Thymus (tissue), 14 donors: ENCODE measurements around the gene OSGEPL1. TPM values are rescaled to one million over a fixed set of nuclear protein-coding genes. Genes with fewer than 3 reads are reported as not detected.

ENCODE experiments used
- DNase-seq, 9 donors: peaks; one replicate each; pipeline ENCODE4 v3.0.0-alpha.2; 2013; ENCODE audit warnings: low spot score in 9 of 9, low read depth in 6 of 9, missing footprints in 1 of 9
- H3K27ac ChIP-seq, 2 donors: one replicate each; pipeline ENCODE4 v1.5.1; 2013; ENCODE audit warnings: control low read depth in 1 of 2, low read depth in 1 of 2, low read length in 1 of 2, mild to moderate bottlenecking in 1 of 2, moderate library complexity in 1 of 2
- H3K27me3 ChIP-seq, 2 donors: one replicate each; pipeline ENCODE4 v1.5.1; 2013; ENCODE audit warnings: low read length in 1 of 2; ENCODE audit not compliant: control insufficient read depth in 2 of 2, insufficient read depth in 1 of 2
- H3K36me3 ChIP-seq, 2 donors: one replicate each; pipeline ENCODE4 v1.5.1; 2013; ENCODE audit warnings: low read length in 1 of 2, mild to moderate bottlenecking in 1 of 2, moderate library complexity in 1 of 2; ENCODE audit not compliant: control insufficient read depth in 2 of 2, insufficient read depth in 2 of 2
- H3K4me1 ChIP-seq, 2 donors: one replicate each; pipeline ENCODE4 v1.5.1; 2013; ENCODE audit warnings: low read length in 2 of 2; ENCODE audit not compliant: control insufficient read depth in 2 of 2, insufficient read depth in 2 of 2
- H3K4me3 ChIP-seq, 2 donors: one replicate each; pipeline ENCODE4 v1.5.1; 2013; ENCODE audit warnings: low read length in 2 of 2, control low read depth in 1 of 2, mild to moderate bottlenecking in 1 of 2
- H3K9me3 ChIP-seq, 2 donors: one replicate each; pipeline ENCODE4 v1.5.1; 2013; ENCODE audit warnings: low read length in 1 of 2, mild to moderate bottlenecking in 1 of 2; ENCODE audit not compliant: control insufficient read depth in 2 of 2, insufficient read depth in 1 of 2
- WGBS: extraction: QIAGEN DNeasy Blood & Tissue Kit; methylation state at CpG from one replicate; pipeline ENCODE4 v1.1.7; 2013; 5-methylcytosine and 5-hydroxymethylcytosine counted together
- long read RNA-seq, 10 donors: transcript quantifications; one replicate each; lab custom pipeline, GENCODE V29; 2026
- polyA plus RNA-seq: library from polyadenylated mRNA; stranded (reverse); fragments of 200-250 nt; gene quantifications from one replicate; pipeline ENCODE4 v1.2.3, GENCODE V29; 2013
- total RNA-seq: library from RNA; stranded (reverse); fragments of 120-200 nt; gene quantifications from one replicate; pipeline ENCODE4 v1.2.4, GENCODE V29; 2013
- donor health status: healthy.

The OSGEPL1 gene, protein sequence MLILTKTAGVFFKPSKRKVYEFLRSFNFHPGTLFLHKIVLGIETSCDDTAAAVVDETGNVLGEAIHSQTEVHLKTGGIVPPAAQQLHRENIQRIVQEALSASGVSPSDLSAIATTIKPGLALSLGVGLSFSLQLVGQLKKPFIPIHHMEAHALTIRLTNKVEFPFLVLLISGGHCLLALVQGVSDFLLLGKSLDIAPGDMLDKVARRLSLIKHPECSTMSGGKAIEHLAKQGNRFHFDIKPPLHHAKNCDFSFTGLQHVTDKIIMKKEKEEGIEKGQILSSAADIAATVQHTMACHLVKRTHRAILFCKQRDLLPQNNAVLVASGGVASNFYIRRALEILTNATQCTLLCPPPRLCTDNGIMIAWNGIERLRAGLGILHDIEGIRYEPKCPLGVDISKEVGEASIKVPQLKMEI
- 11.0 TPM for total RNA-seq
- 8.9 TPM for polyA plus RNA-seq
- long read RNA-seq, donor 1, partial matches to known transcripts = 0 of 1 reads
- long read RNA-seq, donor 1, other reads (novel, unspliced or antisense) = 0 of 1 reads
- long read RNA-seq, donor 2, partial matches to known transcripts = 10 of 10 reads
- long read RNA-seq, donor 2, other reads (novel, unspliced or antisense) = 0 of 10 reads
- long read RNA-seq, donor 3 = 0 reads
- long read RNA-seq, donor 4, partial matches to known transcripts = 0 of 1 reads
- long read RNA-seq, donor 4, other reads (novel, unspliced or antisense) = 0 of 1 reads
- long read RNA-seq, donor 5, partial matches to known transcripts = 13 of 14 reads
- long read RNA-seq, donor 5, other reads (novel, unspliced or antisense) = 0 of 14 reads
- long read RNA-seq, donor 6, partial matches to known transcripts = 5 of 5 reads
- long read RNA-seq, donor 6, other reads (novel, unspliced or antisense) = 0 of 5 reads
- long read RNA-seq, donor 7, partial matches to known transcripts = 0 of 1 reads
- long read RNA-seq, donor 7, other reads (novel, unspliced or antisense) = 0 of 1 reads
- long read RNA-seq, donor 8, partial matches to known transcripts = 0 of 1 reads
- long read RNA-seq, donor 8, other reads (novel, unspliced or antisense) = 0 of 1 reads
- long read RNA-seq, donor 9, partial matches to known transcripts = 8 of 8 reads
- long read RNA-seq, donor 9, other reads (novel, unspliced or antisense) = 0 of 8 reads
- long read RNA-seq, donor 10, partial matches to known transcripts = 0 of 1 reads
- long read RNA-seq, donor 10, other reads (novel, unspliced or antisense) = 0 of 1 reads

DNA sequence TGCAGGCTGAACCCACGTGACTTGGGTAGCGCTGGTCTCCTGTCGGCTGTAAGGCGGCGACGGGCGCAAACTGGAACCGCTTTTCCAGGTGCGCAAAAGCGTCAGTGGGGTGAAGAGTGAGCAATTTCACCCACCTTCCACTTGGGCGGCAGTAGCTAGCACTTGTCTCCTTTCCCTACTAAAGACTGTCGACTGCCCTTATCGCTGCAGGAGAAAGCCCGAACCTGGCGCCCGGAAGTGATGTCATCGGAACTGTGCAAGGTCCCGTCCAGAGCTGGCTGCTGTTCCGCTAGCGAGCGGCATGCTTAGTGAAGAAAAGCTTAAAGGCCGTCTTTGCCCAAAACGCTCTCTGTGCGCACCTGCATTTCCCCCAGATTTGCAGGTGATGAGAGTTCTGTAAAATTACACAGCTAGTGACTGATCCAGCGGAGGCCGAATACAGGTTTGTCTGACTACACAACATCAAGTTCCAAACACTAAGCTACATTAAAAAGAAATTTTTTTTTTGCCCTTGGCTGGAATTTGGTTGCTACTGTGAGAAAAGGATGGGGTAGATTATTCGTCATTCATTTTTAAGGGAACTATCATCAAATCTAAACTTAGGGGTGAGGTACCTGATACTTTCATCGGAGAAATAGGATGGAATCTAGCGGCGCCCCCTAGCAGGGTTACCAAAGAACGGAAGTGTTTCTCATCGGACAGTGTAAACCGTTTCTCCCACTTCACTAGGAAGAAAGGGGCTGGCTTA lies at the start of gene OSGEPL1:
Gene OSGEPL1, minus strand, starts transcription at position 242 of the 748 bp plus-strand sequence. CDS start 1,152 bp downstream, outside the sequence.
- Histone ChIP-seq H3K4me3 (peak within 1 kb of the TSS; percentile 90 to 91), H3K27me3 (no peaks in the 10 kb centered on the region), H3K27ac (peak within 1 kb of the TSS; percentile 95 to 99), H3K36me3 (peaks cover 0 to 7% of the 10 kb centered on the region in 2 donors), H3K4me1 (peaks cover 2% of the 10 kb centered on the region in 2 donors), H3K9me3 (no peaks in the 10 kb centered on the region)
- DNase-seq = peak; percentile 89 to 98 (median 94)
- under 1% methylated on average over 33 of the region's 33 CpGs for WGBS

DNA sequence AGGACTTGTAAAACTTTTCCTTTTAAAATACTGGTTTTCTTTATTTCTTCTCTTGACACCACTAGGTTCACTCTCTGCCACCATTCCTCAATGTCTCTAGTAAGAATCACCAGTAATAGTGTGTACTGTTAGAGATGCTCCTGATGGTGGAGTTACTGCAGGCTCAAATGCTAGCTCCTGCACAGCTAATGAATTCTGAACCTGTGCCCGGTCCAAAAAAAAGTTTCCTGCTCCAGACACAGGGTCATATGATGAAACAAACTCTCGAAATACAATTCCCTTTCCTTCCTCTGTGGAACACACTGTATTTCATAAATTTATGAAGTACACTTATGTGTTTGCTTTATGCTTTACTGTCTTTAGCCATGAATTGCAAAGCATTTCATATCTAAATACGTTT lies 40.8 kb upstream of the OSGEPL1 start:
- 98% methylated on average over 3 of the region's 3 CpGs for WGBS
- Histone ChIP-seq H3K4me3 (no peak overlapping the region), H3K36me3 (peaks cover 0 to 5% of the 10 kb centered on the region in 2 donors)

DNA sequence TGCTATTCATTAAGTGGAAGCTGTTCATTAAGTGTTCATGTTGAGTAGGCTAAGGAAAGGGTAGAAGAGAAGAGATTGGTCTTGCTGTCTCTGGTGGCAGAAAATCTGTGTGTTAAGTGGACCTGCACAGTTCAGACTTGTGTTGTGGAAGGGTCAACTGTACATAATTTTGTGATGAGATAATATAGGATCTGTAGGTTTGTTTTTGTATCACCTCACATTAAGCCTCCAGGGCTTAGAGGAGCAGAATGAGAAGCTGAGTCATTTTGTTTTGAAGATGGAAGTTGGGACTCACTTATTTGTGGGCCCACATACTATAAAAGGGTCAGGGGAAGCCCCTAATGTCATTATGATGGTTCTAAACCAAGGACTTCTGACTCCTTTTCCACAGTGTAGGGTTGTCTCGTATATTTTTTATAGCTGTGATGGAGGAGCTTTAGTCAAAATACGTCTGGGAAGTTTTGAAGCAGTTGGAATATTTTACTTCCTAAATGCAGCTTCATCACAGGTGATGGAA lies 39.9 kb upstream of the OSGEPL1 start:
- Histone ChIP-seq H3K4me1 (no peaks in the 10 kb centered on the region), H3K27ac (no peak overlapping the region), H3K27me3 (no peaks in the 10 kb centered on the region), H3K9me3 (no peaks in the 10 kb centered on the region), H3K4me3 (no peak overlapping the region), H3K36me3 (peaks cover 0 to 8% of the 10 kb centered on the region in 2 donors)
- DNase-seq = no peak
- WGBS = 97% methylated on average over 2 of the region's 2 CpGs

More for the DNA sequence above, 40.8 kb upstream of the OSGEPL1 start:
- no peaks in the 10 kb centered on the region for H3K27me3 ChIP-seq
- no peaks in the 10 kb centered on the region for H3K4me1 ChIP-seq
- H3K9me3 ChIP-seq = no peaks in the 10 kb centered on the region
- no peak for DNase-seq
- no peak overlapping the region for H3K27ac ChIP-seq

DNA sequence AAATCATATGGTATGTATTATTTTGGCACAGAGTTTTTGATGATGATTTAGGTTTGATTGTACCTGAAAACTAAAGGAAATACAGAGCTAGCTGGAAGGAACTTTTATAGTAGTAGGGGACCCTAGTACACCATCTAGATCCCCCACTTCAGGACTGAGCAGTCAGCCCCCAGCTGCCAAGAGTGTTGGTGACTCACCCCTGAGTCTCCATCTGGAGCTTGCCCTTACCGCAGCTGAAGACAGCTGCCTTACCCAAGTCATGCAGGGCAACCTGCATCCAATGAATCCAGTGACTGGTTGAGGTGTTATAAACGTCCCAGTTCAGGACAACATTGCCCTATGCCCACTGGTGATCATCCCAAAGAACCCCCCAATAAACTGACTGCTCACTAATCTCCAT lies 36.9 kb upstream of the OSGEPL1 start:
- no peak for DNase-seq
- H3K27ac ChIP-seq = no peak overlapping the region
- H3K9me3 ChIP-seq = no peaks in the 10 kb centered on the region
- no peaks in the 10 kb centered on the region for H3K27me3 ChIP-seq
- H3K36me3 ChIP-seq = peaks cover 0 to 31% of the 10 kb centered on the region in 2 donors
- no peak overlapping the region for H3K4me3 ChIP-seq
- H3K4me1 ChIP-seq = no peaks in the 10 kb centered on the region
- WGBS = 97% methylated on average over 2 of the region's 2 CpGs

DNA sequence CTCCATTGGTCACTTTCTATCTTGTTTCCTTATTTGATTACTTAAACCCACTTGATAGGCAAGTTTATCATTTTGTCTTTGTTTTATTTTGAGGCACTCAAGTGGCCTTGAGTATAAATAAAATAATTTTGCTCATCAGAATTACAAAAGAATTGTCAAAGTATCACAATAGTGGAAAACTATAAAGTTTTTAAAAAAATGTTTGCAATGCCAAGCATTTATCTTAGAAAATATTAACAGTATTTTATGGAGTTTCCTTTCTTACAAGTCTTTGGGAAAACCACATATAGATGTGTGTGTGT lies 36.4 kb upstream of the OSGEPL1 start:
- Histone ChIP-seq H3K27me3 (no peaks in the 10 kb centered on the region), H3K27ac (no peak overlapping the region), H3K4me1 (no peaks in the 10 kb centered on the region), H3K4me3 (no peak overlapping the region), H3K9me3 (no peaks in the 10 kb centered on the region), H3K36me3 (peaks cover 0 to 36% of the 10 kb centered on the region in 2 donors)
- no peak for DNase-seq

DNA sequence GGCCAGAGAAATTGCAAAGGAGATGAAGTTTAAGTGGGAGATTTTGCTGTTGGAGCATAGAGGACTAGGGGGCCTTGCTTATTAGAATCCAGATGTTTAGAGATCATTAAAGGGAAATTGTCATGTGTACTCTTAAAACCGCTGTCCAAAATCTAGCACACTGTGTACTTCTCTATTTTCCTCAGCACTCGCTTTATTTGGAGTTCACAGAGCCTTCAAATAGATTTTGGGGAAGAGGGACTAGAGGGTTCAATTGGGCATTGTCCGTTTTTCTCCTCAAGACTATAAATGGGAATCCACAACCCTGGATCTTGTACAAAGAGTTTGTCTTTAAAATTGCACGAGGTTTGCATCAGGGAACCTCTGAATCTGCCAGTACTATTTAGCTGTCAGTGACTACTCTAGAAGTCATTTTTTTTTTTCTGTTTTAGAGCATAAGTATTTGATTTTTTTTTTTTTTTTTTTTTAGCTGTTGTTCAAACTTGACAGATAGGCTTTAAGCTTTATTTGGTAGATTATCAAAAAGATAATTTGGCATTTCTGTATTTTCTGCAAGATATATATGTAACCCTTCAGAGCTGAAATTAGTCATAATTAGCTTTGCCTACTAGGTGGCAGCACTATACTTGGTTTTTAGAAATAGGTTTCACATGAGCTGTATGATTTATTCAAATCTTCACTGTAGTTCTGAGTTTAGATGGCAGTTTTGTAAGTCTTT lies 35.9 kb upstream of the OSGEPL1 start:
- peak in 3 of 9 donors; percentile 5 to 27 (median 8) for DNase-seq
- H3K27ac ChIP-seq = no peak overlapping the region
- 92% methylated on average over 4 of the region's 4 CpGs for WGBS

DNA sequence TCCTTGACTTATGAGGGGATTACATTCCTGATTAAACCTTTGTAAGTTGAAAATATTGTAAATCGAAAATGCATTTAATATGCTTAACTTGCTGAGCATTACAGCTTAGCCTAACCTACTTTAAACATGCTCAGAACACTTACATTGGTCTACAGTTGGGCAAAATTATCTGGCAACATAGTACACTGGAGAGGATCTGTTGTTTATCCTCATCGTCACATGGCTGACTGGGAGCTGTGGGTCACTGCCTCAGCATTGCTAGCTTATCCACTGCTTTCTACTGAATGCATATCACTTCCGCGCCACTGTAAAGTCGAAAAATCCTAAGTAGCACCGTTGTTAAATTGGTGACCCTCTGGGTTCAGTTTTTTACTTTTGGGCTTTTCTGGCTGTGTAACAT lies 35.3 kb upstream of the OSGEPL1 start:
- no peaks in the 10 kb centered on the region for H3K27me3 ChIP-seq
- peaks cover 0 to 41% of the 10 kb centered on the region in 2 donors for H3K36me3 ChIP-seq
- H3K27ac ChIP-seq = no peak overlapping the region
- no peak for DNase-seq
- H3K9me3 ChIP-seq = no peaks in the 10 kb centered on the region
- no peaks in the 10 kb centered on the region for H3K4me1 ChIP-seq
- 96% methylated on average over 6 of the region's 6 CpGs for WGBS
- H3K4me3 ChIP-seq = no peak overlapping the region

More for the DNA sequence above, 35.9 kb upstream of the OSGEPL1 start:
- Histone ChIP-seq H3K4me3 (no peak overlapping the region), H3K36me3 (peaks cover 0 to 39% of the 10 kb centered on the region in 2 donors), H3K9me3 (no peaks in the 10 kb centered on the region), H3K4me1 (no peaks in the 10 kb centered on the region), H3K27me3 (no peaks in the 10 kb centered on the region)

DNA sequence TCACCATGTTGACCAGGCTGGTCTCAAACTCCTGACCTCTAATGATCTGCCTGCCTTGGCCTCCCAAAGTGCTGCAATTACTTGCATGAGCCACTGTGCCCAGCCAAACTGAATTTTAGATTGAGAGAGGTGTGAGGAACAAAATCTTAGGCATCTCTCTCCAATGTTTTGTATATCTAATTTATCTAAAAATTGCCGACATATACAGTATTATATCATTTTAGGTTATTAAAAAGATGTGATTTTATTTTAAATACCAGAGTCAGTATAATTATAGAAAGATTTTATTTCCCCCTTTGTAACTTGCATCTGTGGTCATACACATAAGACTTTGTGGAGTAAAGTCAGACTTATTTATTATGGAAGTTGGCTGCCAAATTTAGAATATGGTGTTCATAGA lies 31.7 kb upstream of the OSGEPL1 start:
- Histone ChIP-seq H3K36me3 (peaks cover 0 to 42% of the 10 kb centered on the region in 2 donors), H3K4me3 (no peak overlapping the region), H3K4me1 (no peaks in the 10 kb centered on the region), H3K9me3 (no peaks in the 10 kb centered on the region), H3K27ac (no peak overlapping the region), H3K27me3 (no peaks in the 10 kb centered on the region)
- DNase-seq = no peak
- 98% methylated on average over 1 of the region's 1 CpG for WGBS
